SK-MEL-5 (cell line): ENCODE data around the gene USP17L27. TPM values are rescaled to one million over a fixed set of nuclear protein-coding genes. Genes with fewer than 3 reads are reported as not detected.

Source experiments
- total RNA-seq: library from RNA; depleted of rRNA; stranded (reverse); fragments of >200 nt; shearing (Covaris generic); gene quantifications from 2 replicates; pipeline ENCODE4 v1.2.3, GENCODE V29; 2014; rRNA removed

USP17L27 gene
- total RNA-seq, 1 experiment from 2014 or later: not detected

Other genes with a start within 250 kb of the USP17L27 start
- not detected in 2 replicates for gene FAM90A26, start 173.7 kb upstream of the USP17L27 start, total RNA-seq
- not detected in 2 replicates for gene USP17L10, start 133.5 kb upstream of the USP17L27 start, total RNA-seq
- gene USP17L11, start 128.7 kb upstream of the USP17L27 start, total RNA-seq: not detected in 2 replicates
- gene USP17L12, start 124.0 kb upstream of the USP17L27 start, total RNA-seq: not detected in 2 replicates
- not detected in 2 replicates for gene USP17L13, start 119.3 kb upstream of the USP17L27 start, total RNA-seq
- gene USP17L15, start 109.8 kb upstream of the USP17L27 start, total RNA-seq: not detected in 2 replicates
- not detected in 2 replicates for gene USP17L17, start 100.3 kb upstream of the USP17L27 start, total RNA-seq
- not detected in 2 replicates for gene USP17L18, start 95.5 kb upstream of the USP17L27 start, total RNA-seq
- not detected in 2 replicates for gene USP17L19, start 90.8 kb upstream of the USP17L27 start, total RNA-seq
- gene USP17L20, start 86.0 kb upstream of the USP17L27 start, total RNA-seq: not detected in 2 replicates
- not detected in 2 replicates for gene USP17L21, start 81.3 kb upstream of the USP17L27 start, total RNA-seq
- not detected in 2 replicates for gene USP17L22, start 76.5 kb upstream of the USP17L27 start, total RNA-seq
- gene USP17L24, start 19.0 kb upstream of the USP17L27 start, total RNA-seq: not detected in 2 replicates
- gene USP17L25, start 14.2 kb upstream of the USP17L27 start, total RNA-seq: not detected in 2 replicates
- not detected in 2 replicates for gene USP17L26, start 9.5 kb upstream of the USP17L27 start, total RNA-seq
- gene USP17L5, start 4.7 kb upstream of the USP17L27 start, total RNA-seq: not detected in 2 replicates
- not detected in 2 replicates for gene USP17L28, start 4.7 kb downstream of the USP17L27 start, total RNA-seq
- gene USP17L29, start 9.5 kb downstream of the USP17L27 start, total RNA-seq: not detected in 2 replicates
- not detected in 2 replicates for gene USP17L30, start 19.0 kb downstream of the USP17L27 start, total RNA-seq
- gene DEFB131A, start 100.3 kb downstream of the USP17L27 start, total RNA-seq: not detected in 2 replicates